Neural cell (in vitro differentiated cells): ENCODE measurements around the gene EBLN2. TPM values are rescaled to one million over a fixed set of nuclear protein-coding genes. Genes with fewer than 3 reads are reported as not detected.

ENCODE experiments used
- H2AFZ ChIP-seq: fragments of 200-600, 300-800 bp; sonication (generic), shearing (Covaris generic); 2 replicates; pipeline ENCODE4 v1.6.0; 2014; ENCODE audit warnings: low read depth, mild to moderate bottlenecking, antibody characterized with exemption, low read length, moderate library complexity
- H3F3A ChIP-seq: fragments of 200-600 bp; shearing (Covaris generic); 2 replicates; pipeline ENCODE4 v1.6.1; 2016; ENCODE audit warnings: mild to moderate bottlenecking, moderate library complexity, mixed read lengths, antibody characterized with exemption, low read length; ENCODE audit not compliant: insufficient read depth, poor library complexity, severe bottlenecking
- H3K27ac ChIP-seq: fragments of 200-600, 300-800 bp; sonication (generic), shearing (Covaris generic); 2 replicates; pipeline ENCODE4 v1.5.1; 2014; ENCODE audit warnings: mild to moderate bottlenecking, low read length, moderate library complexity
- H3K27me3 ChIP-seq: fragments of 300-800, 200-600 bp; sonication (generic), shearing (Covaris generic); 2 replicates; pipeline ENCODE4 v1.6.0; 2014; ENCODE audit warnings: mild to moderate bottlenecking, low read depth, low read length, moderate library complexity; ENCODE audit not compliant: insufficient read depth
- H3K36me3 ChIP-seq: fragments of 300-800, 200-600 bp; sonication (generic), shearing (Covaris generic); 2 replicates; pipeline ENCODE4 v1.5.1; 2014; ENCODE audit warnings: mild to moderate bottlenecking, antibody characterized with exemption, low read length, moderate library complexity; ENCODE audit not compliant: insufficient read depth
- H3K4me2 ChIP-seq: fragments of 300-800, 200-600 bp; sonication (generic), shearing (Covaris generic); 2 replicates; pipeline ENCODE4 v1.6.0; 2014; ENCODE audit warnings: mild to moderate bottlenecking, low read length
- H3K4me3 ChIP-seq: fragments of 300-800, 200-600 bp; sonication (generic), shearing (Covaris generic); 2 replicates; pipeline ENCODE4 v1.5.1; 2014; ENCODE audit warnings: mild to moderate bottlenecking, low read length, moderate library complexity
- H3K79me2 ChIP-seq: fragments of 200-600 bp; shearing (Covaris generic); replicated peaks from 2 replicates; pipeline ENCODE4 v1.6.0; 2014; ENCODE audit warnings: mild to moderate bottlenecking, low read length, moderate library complexity; ENCODE audit not compliant: insufficient read depth
- H3K9ac ChIP-seq: fragments of 300-800, 200-600 bp; sonication (generic), shearing (Covaris generic); 2 replicates; pipeline ENCODE4 v1.6.1; 2016; ENCODE audit warnings: mild to moderate bottlenecking, low read length, mixed read lengths
- H3K9me2 ChIP-seq: fragments of 200-600 bp; shearing (Covaris generic); 2 replicates; pipeline ENCODE4 v1.6.1; 2016; ENCODE audit warnings: mild to moderate bottlenecking, low read length, mixed read lengths; ENCODE audit not compliant: insufficient read depth
- H3K9me3 ChIP-seq: fragments of 200-600, 300-800 bp; sonication (generic), shearing (Covaris generic); 2 replicates; pipeline ENCODE4 v1.6.1; 2016; ENCODE audit warnings: mild to moderate bottlenecking, mixed run types, low read length, moderate library complexity, mixed read lengths
- H4K20me1 ChIP-seq: fragments of 200-600 bp; shearing (Covaris generic); 2 replicates; pipeline ENCODE4 v1.6.1; 2016; ENCODE audit warnings: mild to moderate bottlenecking, mixed run types; ENCODE audit not compliant: insufficient read depth
- EP300 ChIP-seq: fragments of 450-650 bp; conservative IDR thresholded peaks from 2 replicates; pipeline ENCODE4 v1.6.1; 2014; ENCODE audit warnings: antibody characterized with exemption, mild to moderate bottlenecking, moderate library complexity; ENCODE audit not compliant: poor library complexity, severe bottlenecking
- EZH2 ChIP-seq: fragments of 200-600, 300-800 bp; shearing (Covaris generic), sonication (generic); IDR thresholded peaks from 2 replicates; pipeline ENCODE4 v1.6.1; 2014; ENCODE audit warnings: antibody characterized with exemption, low read length, borderline replicate concordance, mild to moderate bottlenecking; ENCODE audit not compliant: insufficient read depth, poor library complexity, severe bottlenecking
- MXI1 ChIP-seq: fragments of 450-650 bp; conservative IDR thresholded peaks from 2 replicates; pipeline ENCODE4 v1.6.1; 2014; ENCODE audit warnings: antibody characterized with exemption, mild to moderate bottlenecking; ENCODE audit not compliant: poor library complexity, severe bottlenecking
- POLR2AphosphoS5 ChIP-seq: IDR thresholded peaks from 2 replicates; pipeline ENCODE4 v1.6.1; 2012
- RAD21 ChIP-seq: fragments of 450-650 bp; conservative IDR thresholded peaks from 2 replicates; pipeline ENCODE4 v1.6.1; 2014; ENCODE audit warnings: antibody characterized with exemption, mild to moderate bottlenecking, moderate library complexity
- SMC3 ChIP-seq: fragments of 450-650 bp; conservative IDR thresholded peaks from 2 replicates; pipeline ENCODE4 v1.6.1; 2014; ENCODE audit warnings: antibody characterized with exemption, mild to moderate bottlenecking, moderate library complexity; ENCODE audit not compliant: poor library complexity
- TAF1 ChIP-seq: IDR thresholded peaks from 2 replicates; pipeline ENCODE4 v1.6.1; 2012; ENCODE audit warnings: low read depth
- polyA plus RNA-seq: library from polyadenylated mRNA; depleted of rRNA; stranded (reverse); fragments of >200 nt; gene quantifications from 2 replicates; pipeline ENCODE4 v1.2.3, GENCODE V29; 2014
- TF ChIP-seq, protein P1 (sequence below): IDR thresholded peaks from 2 replicates; pipeline ENCODE4 v1.6.1; 2012; ENCODE audit warnings: borderline replicate concordance
- TF ChIP-seq, protein P2 (sequence below): fragments of 450-650 bp; IDR thresholded peaks from 2 replicates; pipeline ENCODE4 v1.5.1; 2014; ENCODE audit warnings: antibody characterized with exemption, mild to moderate bottlenecking, moderate library complexity; ENCODE audit not compliant: poor library complexity, severe bottlenecking

The EBLN2 gene
- polyA plus RNA-seq, 1 donor from 2014 or later = 8.3 TPM

DNA sequence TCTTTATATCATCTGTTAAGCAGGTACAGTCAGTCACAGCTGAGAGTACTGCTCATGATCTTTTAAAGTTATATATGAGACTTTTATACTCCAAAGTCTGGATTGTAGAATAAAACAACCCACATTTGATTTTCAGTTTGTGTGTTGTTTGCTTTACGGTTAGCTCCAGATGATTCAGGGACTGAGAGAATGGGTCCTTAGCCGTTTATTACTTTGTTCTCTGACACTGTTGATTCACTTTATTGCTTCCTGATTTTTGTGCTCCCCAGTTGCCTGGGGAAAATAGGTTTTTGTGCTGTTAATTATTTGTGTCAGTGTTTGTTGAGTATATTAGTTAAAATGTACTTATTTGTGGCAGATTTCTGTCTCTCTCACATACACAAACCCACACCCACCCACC is 8.6 kb upstream of the EBLN2 start:
- Histone ChIP-seq H3F3A (no peaks in the 10 kb centered on the region), H3K4me3 (no peak overlapping the region), H3K9me3 (no peaks in the 10 kb centered on the region), H3K36me3 (no peaks in the 10 kb centered on the region), H3K9me2 (no peaks in the 10 kb centered on the region), H2AFZ (no peak overlapping the region), H3K79me2 (peaks cover 58% of the 10 kb centered on the region), H3K9ac (no peak overlapping the region), H3K27me3 (no peaks in the 10 kb centered on the region), H3K4me2 (no peak overlapping the region), H4K20me1 (peaks cover 5% of the 10 kb centered on the region), H3K27ac (no peak overlapping the region)
- TF ChIP-seq MXI1 (no peak), SMC3 (no peak)

DNA sequence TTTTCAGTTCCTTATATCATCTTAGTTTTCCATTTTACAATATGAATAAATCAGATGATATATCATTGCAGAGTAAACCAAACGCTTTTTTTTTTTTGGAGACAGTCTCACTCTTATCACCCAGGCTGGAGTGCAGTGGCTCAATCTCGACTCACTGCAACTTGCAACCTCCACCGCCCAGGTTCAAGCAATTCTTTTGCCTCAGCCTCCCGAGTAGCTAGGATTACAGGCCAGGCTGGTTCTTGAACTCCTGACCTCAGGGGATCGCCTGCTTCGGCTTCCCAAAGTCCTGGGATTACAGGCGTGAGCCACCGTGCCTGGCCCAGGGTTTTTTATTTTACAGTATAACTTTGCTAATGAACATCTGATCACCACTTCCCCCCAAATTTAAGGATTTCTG is 5.9 kb upstream of the EBLN2 start:
- no peaks in the 10 kb centered on the region for H3K27me3 ChIP-seq
- TF ChIP-seq EP300 = no peak
- TF ChIP-seq, protein P1, sequence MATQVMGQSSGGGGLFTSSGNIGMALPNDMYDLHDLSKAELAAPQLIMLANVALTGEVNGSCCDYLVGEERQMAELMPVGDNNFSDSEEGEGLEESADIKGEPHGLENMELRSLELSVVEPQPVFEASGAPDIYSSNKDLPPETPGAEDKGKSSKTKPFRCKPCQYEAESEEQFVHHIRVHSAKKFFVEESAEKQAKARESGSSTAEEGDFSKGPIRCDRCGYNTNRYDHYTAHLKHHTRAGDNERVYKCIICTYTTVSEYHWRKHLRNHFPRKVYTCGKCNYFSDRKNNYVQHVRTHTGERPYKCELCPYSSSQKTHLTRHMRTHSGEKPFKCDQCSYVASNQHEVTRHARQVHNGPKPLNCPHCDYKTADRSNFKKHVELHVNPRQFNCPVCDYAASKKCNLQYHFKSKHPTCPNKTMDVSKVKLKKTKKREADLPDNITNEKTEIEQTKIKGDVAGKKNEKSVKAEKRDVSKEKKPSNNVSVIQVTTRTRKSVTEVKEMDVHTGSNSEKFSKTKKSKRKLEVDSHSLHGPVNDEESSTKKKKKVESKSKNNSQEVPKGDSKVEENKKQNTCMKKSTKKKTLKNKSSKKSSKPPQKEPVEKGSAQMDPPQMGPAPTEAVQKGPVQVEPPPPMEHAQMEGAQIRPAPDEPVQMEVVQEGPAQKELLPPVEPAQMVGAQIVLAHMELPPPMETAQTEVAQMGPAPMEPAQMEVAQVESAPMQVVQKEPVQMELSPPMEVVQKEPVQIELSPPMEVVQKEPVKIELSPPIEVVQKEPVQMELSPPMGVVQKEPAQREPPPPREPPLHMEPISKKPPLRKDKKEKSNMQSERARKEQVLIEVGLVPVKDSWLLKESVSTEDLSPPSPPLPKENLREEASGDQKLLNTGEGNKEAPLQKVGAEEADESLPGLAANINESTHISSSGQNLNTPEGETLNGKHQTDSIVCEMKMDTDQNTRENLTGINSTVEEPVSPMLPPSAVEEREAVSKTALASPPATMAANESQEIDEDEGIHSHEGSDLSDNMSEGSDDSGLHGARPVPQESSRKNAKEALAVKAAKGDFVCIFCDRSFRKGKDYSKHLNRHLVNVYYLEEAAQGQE = no peak
- no peak for TF ChIP-seq SMC3
- TF ChIP-seq MXI1 = no peak
- TF ChIP-seq TAF1 = no peak
- TF ChIP-seq EZH2 = no peak
- TF ChIP-seq, protein P2, sequence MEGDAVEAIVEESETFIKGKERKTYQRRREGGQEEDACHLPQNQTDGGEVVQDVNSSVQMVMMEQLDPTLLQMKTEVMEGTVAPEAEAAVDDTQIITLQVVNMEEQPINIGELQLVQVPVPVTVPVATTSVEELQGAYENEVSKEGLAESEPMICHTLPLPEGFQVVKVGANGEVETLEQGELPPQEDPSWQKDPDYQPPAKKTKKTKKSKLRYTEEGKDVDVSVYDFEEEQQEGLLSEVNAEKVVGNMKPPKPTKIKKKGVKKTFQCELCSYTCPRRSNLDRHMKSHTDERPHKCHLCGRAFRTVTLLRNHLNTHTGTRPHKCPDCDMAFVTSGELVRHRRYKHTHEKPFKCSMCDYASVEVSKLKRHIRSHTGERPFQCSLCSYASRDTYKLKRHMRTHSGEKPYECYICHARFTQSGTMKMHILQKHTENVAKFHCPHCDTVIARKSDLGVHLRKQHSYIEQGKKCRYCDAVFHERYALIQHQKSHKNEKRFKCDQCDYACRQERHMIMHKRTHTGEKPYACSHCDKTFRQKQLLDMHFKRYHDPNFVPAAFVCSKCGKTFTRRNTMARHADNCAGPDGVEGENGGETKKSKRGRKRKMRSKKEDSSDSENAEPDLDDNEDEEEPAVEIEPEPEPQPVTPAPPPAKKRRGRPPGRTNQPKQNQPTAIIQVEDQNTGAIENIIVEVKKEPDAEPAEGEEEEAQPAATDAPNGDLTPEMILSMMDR = no peak
- no peak for TF ChIP-seq RAD21
- no peak for TF ChIP-seq POLR2AphosphoS5
- no peak overlapping the region for H2AFZ ChIP-seq
- H3K4me2 ChIP-seq = no peak overlapping the region
- peaks cover 5% of the 10 kb centered on the region for H4K20me1 ChIP-seq
- no peaks in the 10 kb centered on the region for H3K9me2 ChIP-seq
- no peaks in the 10 kb centered on the region for H3K36me3 ChIP-seq
- H3K4me3 ChIP-seq = no peak overlapping the region
- H3K27ac ChIP-seq = no peak overlapping the region
- no peaks in the 10 kb centered on the region for H3K9me3 ChIP-seq
- no peaks in the 10 kb centered on the region for H3F3A ChIP-seq
- H3K9ac ChIP-seq = no peak overlapping the region
- H3K79me2 ChIP-seq = peaks cover 48% of the 10 kb centered on the region
